Activated CD4-positive, alpha-beta T cell treated with anti-CD3 and anti-CD28 coated beads, Interleukin-2, amount 10 ng/mL, durations not matched to agents 24 days and 14 days (primary cell): Measurements from ENCODE around the gene RAD51B. TPM values are rescaled to one million over a fixed set of nuclear protein-coding genes. Genes with fewer than 3 reads are reported as not detected.

Experiments used
- DNase-seq: peaks from one replicate; pipeline ENCODE4 v3.0.0; 2022
- H3K27ac Mint-ChIP-seq: one replicate; pipeline ENCODE4 v1.8.0; 2022; ENCODE audit warnings: mild to moderate bottlenecking, mixed read lengths
- H3K27me3 Mint-ChIP-seq: one replicate; pipeline ENCODE4 v1.8.0; 2022; ENCODE audit warnings: mixed read lengths
- H3K36me3 Mint-ChIP-seq: one replicate; pipeline ENCODE4 v1.8.0; 2022; ENCODE audit warnings: low read depth, mild to moderate bottlenecking, mixed read lengths
- H3K4me1 Mint-ChIP-seq: one replicate; pipeline ENCODE4 v1.8.0; 2021; ENCODE audit warnings: mixed read lengths
- H3K4me3 Mint-ChIP-seq: one replicate; pipeline ENCODE4 v1.8.0; 2022; ENCODE audit warnings: mild to moderate bottlenecking, moderate library complexity, mixed read lengths
- H3K9me3 Mint-ChIP-seq: one replicate; pipeline ENCODE4 v1.8.0; 2021; ENCODE audit warnings: mixed read lengths
- intact Hi-C: fragments of 100-400 bp; cut with micrococcal nuclease; formaldehyde crosslinking; loops from one replicate; pipeline ENCODE4 v1.15.1; 2023
- total RNA-seq: library from RNA; stranded (reverse); gene quantifications from 2 replicates; pipeline ENCODE4 v1.2.3, GENCODE V29; 2022

RAD51B gene
- total RNA-seq, 1 donor from 2014 or later: 29.3 TPM

DNA sequence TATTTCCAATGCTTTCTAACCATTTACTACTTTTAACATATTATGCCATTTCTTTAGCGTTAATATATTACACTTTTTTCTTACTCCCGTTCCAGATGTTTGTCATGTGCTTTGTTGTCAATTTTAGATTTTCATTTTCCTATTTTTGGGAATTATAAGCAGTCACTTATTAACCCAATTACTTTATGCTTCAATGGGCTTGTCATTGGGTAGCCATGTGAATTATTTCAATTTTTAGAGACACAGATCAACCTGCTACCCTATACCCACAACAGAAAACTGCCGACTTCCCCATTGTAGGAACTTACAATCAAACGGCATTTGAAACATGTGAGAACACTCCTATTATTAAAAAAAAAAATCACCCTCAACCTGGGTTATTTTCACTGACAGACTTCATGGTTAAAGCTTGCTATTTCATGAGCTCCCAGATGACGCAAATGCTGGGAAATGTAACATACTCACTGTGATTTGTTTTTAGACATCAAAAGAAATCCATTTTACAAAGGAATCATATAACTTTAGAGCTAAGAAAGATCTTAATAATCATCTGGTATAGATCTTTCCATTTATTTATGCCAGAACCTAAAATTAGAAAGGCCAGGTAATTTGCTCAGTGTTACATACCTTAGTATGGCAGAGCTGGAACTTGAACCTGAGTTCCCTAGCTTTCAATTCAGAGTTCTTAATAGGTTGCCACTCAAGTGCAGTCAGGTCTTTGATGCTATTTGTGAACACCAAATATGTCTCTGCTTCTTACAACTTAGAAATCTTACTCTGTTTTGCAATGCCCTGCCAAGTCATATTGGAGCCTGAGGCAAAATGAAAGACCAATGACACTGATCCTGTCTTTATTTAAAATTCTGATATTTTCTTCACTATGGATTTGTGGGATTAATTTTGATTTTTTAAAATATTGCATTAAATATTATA, 340.4 kb downstream of the RAD51B start:
- no peak overlapping the region for H3K4me3 Mint-ChIP-seq
- H3K27me3 Mint-ChIP-seq: no peaks in the 10 kb centered on the region
- no peak for DNase-seq
- H3K9me3 Mint-ChIP-seq: no peaks in the 10 kb centered on the region
- H3K36me3 Mint-ChIP-seq: no peaks in the 10 kb centered on the region
- intact Hi-C loops: no loop called here
- H3K4me1 Mint-ChIP-seq: no peaks in the 10 kb centered on the region
- no peak overlapping the region for H3K27ac Mint-ChIP-seq

DNA sequence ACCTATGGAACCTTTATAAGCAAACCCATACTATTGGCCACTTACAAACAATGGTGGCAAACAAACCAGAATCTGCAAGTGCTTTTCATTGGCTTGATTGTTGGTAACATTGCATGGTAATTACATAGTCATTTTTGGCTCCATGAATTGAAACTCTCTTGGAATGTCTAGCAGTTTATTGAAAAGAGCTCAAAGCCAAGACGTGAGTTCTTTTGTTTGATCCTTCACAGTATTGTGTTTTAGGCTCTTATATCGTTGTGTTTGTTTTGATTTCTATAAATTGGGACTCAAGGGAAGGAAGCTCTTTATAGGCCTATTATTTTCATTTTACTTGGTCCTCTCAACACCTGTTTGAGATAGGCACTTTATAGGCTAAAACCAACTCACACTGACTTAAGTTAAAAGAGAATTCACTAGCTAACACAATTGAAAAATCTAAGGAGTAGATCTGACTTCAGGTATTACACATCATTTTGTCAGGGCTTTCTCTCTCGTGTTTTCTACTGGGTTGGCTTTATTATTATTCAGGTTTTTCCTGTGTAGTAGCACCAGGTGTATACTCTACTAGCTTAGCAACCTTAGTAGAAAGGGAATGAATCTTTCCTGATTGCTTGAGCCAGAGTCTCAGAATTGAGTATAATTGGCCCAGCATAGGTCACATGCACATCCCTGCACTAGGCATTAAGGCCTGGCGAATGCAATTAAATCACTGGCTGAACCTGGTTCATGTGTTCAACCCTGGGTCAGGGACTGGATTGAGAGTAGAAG, 341.4 kb downstream of the RAD51B start:
- H3K4me1 Mint-ChIP-seq: no peaks in the 10 kb centered on the region
- H3K27ac Mint-ChIP-seq: no peak overlapping the region
- no peaks in the 10 kb centered on the region for H3K36me3 Mint-ChIP-seq
- no peak for DNase-seq
- H3K9me3 Mint-ChIP-seq: no peaks in the 10 kb centered on the region
- intact Hi-C loops: no loop called here
- H3K4me3 Mint-ChIP-seq: no peak overlapping the region
- no peaks in the 10 kb centered on the region for H3K27me3 Mint-ChIP-seq

DNA sequence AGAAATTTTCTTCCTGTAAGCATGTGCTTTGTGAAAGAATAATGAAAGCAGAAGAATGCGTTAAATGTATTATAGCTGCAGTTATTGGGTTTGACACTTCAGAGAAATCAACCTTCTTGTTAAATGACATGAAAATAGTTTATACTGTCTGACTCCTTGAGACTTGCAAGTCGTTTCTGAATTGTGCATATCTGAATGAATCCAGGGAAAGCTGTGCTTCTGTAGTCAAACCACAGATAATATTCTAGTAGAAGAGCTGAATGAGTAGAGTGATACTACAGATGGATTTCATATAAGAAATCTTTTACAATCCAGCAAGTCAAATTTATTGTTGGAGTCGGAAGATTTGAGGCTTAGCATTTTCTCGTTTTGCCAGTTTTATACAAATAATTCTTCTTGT, 343.3 kb downstream of the RAD51B start:
- DNase-seq: no peak
- Mint-ChIP-seq H3K36me3 (no peaks in the 10 kb centered on the region), H3K4me1 (no peaks in the 10 kb centered on the region), H3K9me3 (no peaks in the 10 kb centered on the region), H3K4me3 (no peak overlapping the region), H3K27me3 (no peaks in the 10 kb centered on the region), H3K27ac (no peak overlapping the region)
- intact Hi-C loops: no loop called here

DNA sequence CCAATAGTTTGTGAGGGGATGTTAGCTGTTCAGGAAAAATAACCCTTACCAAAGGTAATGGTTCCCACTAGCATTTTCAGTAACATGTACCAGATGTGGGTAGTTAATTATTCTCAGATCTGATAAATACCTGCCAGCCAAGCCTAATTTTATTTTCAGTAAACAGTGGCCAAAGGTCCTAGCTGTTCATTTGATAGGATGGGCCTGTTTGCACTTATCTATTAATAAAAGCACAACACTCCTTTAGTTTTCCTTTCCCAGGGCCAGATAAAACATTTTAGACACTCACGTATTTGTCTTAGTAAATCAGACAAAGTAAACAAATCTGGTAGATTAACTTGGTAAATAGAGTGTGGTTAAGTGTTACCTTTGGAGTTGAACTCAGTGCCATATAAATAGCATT, 345.1 kb downstream of the RAD51B start:
- H3K4me3 Mint-ChIP-seq: no peak overlapping the region

DNA sequence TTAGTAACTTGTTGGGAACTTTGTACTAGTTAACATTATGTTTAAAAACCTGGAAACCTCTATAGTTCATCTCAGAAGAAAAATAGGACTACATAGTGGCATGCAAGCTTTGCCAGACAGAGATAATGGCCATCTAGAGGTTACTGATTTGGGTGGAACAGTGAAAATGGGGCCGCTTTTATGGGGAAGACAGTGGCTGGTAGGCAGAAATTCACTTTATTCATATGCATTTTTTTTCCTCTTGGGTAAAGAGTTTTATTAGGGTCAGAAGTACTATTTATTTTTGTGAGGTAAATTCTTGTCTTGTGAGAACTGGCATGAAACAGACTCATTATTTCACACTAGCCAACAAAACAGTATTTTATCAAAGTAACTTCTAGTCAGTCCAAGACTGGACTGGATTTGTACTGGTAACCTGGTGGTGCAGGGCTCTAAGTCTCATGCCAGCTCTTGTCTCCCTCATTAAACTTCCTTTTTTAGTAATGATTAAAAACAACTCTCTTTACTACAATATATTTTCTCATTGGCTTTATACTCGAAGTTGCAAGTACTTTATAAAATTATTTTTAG, 345.8 kb downstream of the RAD51B start:
- Mint-ChIP-seq H3K36me3 (no peaks in the 10 kb centered on the region), H3K9me3 (no peaks in the 10 kb centered on the region), H3K4me3 (no peak overlapping the region), H3K27ac (no peak overlapping the region), H3K27me3 (no peaks in the 10 kb centered on the region), H3K4me1 (no peaks in the 10 kb centered on the region)
- intact Hi-C loops: no loop called here
- DNase-seq: no peak

More for the DNA sequence above, 345.1 kb downstream of the RAD51B start:
- DNase-seq: no peak
- intact Hi-C loops: no loop called here
- Mint-ChIP-seq H3K4me1 (no peaks in the 10 kb centered on the region), H3K27ac (no peak overlapping the region), H3K9me3 (no peaks in the 10 kb centered on the region), H3K27me3 (no peaks in the 10 kb centered on the region), H3K36me3 (no peaks in the 10 kb centered on the region)

DNA sequence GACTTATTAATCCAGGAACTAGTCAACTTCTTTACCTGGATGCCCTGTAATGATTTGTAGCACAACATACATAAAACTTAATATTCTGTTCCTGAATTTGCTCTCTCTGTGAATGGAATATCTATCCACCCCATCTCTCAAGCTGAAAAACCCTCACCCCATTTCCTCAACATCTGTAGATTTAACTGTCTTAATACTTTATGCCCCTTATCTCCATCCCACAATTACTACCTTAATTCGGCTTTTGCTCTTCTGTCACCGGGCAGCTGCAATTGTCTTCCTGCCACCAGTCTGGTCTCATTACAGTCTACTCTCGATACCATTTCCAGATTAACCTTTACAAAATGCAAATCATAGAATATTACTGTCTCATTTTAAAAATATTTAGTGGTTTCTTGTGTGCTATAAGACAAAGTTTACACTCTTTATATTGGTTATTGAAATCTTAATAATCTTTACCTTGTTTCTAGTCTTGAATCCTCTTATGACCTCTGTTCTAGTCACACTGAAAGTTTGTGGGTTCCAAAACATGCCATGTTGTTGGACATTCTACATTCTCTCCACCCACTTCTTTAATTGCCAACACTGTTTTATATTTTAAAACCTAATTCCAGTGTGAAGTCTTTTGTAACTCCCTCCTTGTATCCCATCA, 347.3 kb downstream of the RAD51B start:
- Mint-ChIP-seq H3K27me3 (no peaks in the 10 kb centered on the region), H3K27ac (no peak overlapping the region), H3K4me3 (no peak overlapping the region), H3K9me3 (no peaks in the 10 kb centered on the region), H3K36me3 (no peaks in the 10 kb centered on the region), H3K4me1 (no peaks in the 10 kb centered on the region)
- DNase-seq: no peak
- intact Hi-C loops: no loop called here

DNA sequence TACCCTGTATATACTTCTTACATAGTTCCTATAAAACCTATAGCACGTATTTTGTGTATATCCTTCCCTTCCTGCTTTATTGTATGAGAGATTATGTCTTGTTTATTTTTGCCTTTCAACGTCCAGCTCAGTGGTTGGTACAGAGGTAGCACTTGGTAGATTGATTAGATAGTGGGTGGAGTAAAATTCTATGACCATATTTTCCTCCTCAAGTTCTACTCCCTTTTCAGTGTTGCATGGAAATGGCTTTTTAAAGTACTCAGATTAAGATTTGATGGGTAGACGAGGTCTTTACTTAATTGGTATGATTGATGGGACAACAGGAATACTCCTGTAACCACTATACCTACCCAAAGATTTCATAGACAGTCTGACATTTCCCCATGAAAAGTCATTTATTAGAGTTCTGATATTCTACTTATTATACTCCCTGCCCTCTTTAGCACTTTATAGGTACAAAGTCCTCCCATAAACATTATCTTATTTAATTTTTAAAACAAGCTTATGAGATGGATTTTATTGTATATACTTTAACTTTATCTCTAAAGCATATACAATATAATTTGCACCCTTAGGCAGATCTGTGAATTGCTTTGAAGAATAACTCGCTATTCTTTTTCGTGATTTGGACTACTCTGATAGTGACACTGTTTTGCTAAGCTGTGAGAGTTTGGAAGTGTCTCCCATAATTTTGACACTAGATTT, 348.0 kb downstream of the RAD51B start:
- Mint-ChIP-seq H3K27me3 (no peaks in the 10 kb centered on the region), H3K36me3 (no peaks in the 10 kb centered on the region), H3K27ac (no peak overlapping the region), H3K9me3 (peaks cover 3% of the 10 kb centered on the region), H3K4me3 (no peak overlapping the region), H3K4me1 (no peaks in the 10 kb centered on the region)
- no peak for DNase-seq
- intact Hi-C loops: no loop called here

DNA sequence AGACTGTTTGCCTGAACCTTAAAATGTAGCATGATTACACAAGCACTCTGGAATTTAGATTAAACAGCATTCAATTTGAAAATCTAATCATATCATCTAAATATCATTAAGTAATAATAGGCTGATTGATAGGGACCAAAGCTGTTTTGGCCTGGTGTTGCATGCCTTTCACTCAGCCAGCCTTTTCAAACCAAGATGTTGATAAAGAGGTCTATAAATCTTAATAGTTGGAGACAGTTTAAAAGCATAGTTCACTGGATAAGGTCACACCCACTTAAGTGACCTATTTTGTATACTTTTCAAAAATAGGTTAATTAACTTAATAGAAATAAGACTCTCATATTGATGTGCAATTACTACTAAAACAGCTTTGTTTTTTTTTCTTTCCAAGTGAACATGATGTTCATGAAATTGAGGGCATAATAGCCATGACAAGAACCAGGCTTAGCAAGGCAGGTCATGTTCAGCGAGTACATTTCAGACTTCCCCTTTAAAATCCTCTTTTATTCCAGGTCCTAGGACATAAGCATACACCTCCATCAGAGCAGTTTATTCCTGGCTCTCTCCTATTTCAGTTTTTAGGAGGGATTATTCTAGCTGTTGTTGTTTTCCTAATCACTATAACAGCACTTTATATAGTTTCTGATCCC, 349.0 kb downstream of the RAD51B start:
- Mint-ChIP-seq H3K4me3 (no peak overlapping the region), H3K27ac (no peak overlapping the region)
- intact Hi-C loops: no loop called here

DNA sequence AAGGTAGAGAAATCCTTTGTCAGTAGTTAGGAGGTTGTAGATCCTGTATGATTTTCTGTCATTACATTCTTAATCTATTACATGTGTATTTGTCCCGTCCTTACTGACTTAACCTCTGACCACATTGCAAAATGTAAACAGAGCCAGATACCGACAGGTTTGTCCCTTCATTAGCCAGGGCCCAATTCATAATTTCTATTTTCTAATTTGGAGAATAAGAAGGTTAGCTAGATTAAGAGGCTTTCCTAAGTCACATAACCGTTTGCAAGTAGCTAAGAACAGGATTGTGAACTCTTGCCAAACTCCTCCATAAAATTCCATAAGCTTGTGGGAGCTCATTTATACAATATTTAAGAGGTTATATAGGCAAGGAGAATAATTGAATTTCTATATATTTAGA, 352.6 kb downstream of the RAD51B start:
- H3K36me3 Mint-ChIP-seq: no peaks in the 10 kb centered on the region
- H3K27ac Mint-ChIP-seq: no peak overlapping the region
- intact Hi-C loops: no loop called here
- no peaks in the 10 kb centered on the region for H3K27me3 Mint-ChIP-seq
- no peaks in the 10 kb centered on the region for H3K4me1 Mint-ChIP-seq
- no peak for DNase-seq
- H3K9me3 Mint-ChIP-seq: peaks cover 19% of the 10 kb centered on the region
- no peak overlapping the region for H3K4me3 Mint-ChIP-seq

More for the DNA sequence above, 349.0 kb downstream of the RAD51B start:
- no peaks in the 10 kb centered on the region for H3K4me1 Mint-ChIP-seq
- H3K27me3 Mint-ChIP-seq: no peaks in the 10 kb centered on the region
- DNase-seq: no peak
- H3K9me3 Mint-ChIP-seq: peaks cover 3% of the 10 kb centered on the region
- H3K36me3 Mint-ChIP-seq: no peaks in the 10 kb centered on the region

DNA sequence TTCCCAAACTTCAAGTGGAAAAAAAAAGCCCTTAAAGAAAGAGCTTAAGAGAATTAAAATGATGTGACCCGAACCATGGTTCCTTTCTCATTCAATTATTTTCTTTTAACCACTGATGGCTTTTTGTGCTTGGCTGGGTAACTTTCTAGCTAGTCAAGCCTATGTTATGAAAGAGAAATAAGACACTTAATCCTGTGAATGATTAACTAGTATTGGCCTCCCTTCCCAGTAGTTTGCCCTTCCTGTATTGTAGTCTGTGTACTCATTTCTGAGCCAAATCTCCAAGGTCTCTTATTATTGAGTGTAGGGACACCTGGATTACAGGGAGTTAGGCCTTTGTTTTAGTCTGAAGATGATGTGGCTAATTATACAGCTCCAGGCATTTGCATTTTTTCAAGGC, 353.0 kb downstream of the RAD51B start:
- DNase-seq: no peak
- Mint-ChIP-seq H3K4me3 (no peak overlapping the region), H3K36me3 (no peaks in the 10 kb centered on the region), H3K27me3 (no peaks in the 10 kb centered on the region), H3K9me3 (peaks cover 19% of the 10 kb centered on the region), H3K27ac (no peak overlapping the region), H3K4me1 (no peaks in the 10 kb centered on the region)
- intact Hi-C loops: no loop called here

DNA sequence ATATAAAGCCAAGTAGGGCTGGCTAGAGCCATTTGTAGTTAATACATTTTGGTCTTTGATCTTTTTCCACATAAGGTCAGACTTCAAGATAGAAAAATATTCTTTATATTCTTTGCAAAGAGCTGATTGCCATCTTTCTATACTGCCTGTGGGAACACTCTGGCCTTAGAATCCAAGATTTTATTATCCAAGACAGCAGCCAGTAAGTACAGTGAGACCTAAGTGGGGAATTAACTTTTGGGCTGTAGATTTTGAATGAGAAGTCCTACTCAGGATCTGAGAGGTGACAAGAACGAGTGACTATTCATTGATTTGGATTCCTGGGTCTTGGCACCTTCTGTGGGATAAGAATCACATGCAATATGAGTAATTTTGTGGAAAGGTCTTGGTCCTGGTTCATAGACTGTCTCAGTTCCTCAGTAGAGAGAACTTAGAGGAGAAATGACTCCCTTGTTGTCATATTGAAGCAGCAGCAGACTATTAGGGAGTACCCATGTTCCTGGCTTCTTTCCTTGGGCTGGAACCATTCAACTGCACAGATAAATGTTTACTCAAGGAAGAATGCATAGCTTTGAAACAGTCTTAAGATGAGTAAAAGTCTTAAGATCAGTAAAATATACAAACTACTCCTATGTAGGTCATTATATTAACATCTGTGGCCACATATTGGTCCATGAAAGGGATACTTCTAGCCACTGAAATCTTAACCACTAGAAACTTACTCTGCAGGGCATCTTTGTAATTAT, 353.8 kb downstream of the RAD51B start:
- H3K4me1 Mint-ChIP-seq: no peaks in the 10 kb centered on the region
- H3K4me3 Mint-ChIP-seq: no peak overlapping the region
- intact Hi-C loops: no loop called here
- H3K27ac Mint-ChIP-seq: no peak overlapping the region
- no peaks in the 10 kb centered on the region for H3K36me3 Mint-ChIP-seq
- no peak for DNase-seq
- no peaks in the 10 kb centered on the region for H3K27me3 Mint-ChIP-seq
- peaks cover 19% of the 10 kb centered on the region for H3K9me3 Mint-ChIP-seq

DNA sequence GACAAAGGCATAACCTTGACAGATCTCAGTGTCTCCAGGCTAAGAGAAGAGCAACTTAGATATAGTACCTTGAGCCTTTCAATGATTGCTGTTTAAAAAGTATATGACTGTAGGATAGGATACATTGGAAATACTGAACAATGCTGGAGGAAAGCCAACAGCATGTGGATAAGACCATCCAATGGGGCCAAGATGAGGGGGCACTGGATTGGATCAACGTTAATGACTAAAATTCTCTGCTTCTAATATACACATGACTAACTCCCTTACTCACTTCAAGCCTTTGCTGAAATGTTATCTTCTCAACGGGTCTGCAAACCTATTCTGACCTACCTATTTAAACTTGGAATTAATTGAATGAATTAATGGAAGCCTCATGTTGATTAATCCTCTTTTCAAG, 354.9 kb downstream of the RAD51B start:
- no peak overlapping the region for H3K4me3 Mint-ChIP-seq
- intact Hi-C loops: no loop called here
- peaks cover 19% of the 10 kb centered on the region for H3K9me3 Mint-ChIP-seq
- H3K36me3 Mint-ChIP-seq: no peaks in the 10 kb centered on the region
- no peak overlapping the region for H3K27ac Mint-ChIP-seq
- DNase-seq: no peak
- no peaks in the 10 kb centered on the region for H3K4me1 Mint-ChIP-seq
- no peaks in the 10 kb centered on the region for H3K27me3 Mint-ChIP-seq
